Measurements from ENCODE around the gene MAPT.

MAPT gene

GRCh38 chr17:45850011-45850410 is 44.3 kb upstream of the MAPT start:
- H3K4me1 ChIP-seq (ENCODE audit: control insufficient read depth, insufficient read depth, low read length) = no peaks in the 10 kb centered on the region
- 0 out of 2 replicates have a peak, but pooled peaks cover under 1% of the 10 kb centered on the region for H3K9me3 ChIP-seq (ENCODE audit: control insufficient read depth, insufficient read depth, low read depth, low read length)
- no peak overlapping the region for H3K9ac ChIP-seq (ENCODE audit: low read length)
- peaks cover 16% of the 10 kb centered on the region; the same call in 1 of the 2 replicates for H3K27me3 ChIP-seq (ENCODE audit: control insufficient read depth, insufficient read depth, low read length)
- no peak overlapping the region for H3K27ac ChIP-seq (ENCODE audit: low read depth, low read length)
- no peaks in the 10 kb centered on the region for H3K36me3 ChIP-seq (ENCODE audit: control insufficient read depth, insufficient read depth, low read length)
- no peak overlapping the region for H3K4me3 ChIP-seq (ENCODE audit: low read depth, low read length)

GRCh38 chr17:45850468-45850867 is 43.9 kb upstream of the MAPT start:
- Histone ChIP-seq H3K27ac (ENCODE audit: low read depth, low read length) (no peak overlapping the region), H3K27me3 (ENCODE audit: control insufficient read depth, insufficient read depth, low read length) (peaks cover 16% of the 10 kb centered on the region; the same call in 1 of the 2 replicates), H3K36me3 (ENCODE audit: control insufficient read depth, insufficient read depth, low read length) (no peaks in the 10 kb centered on the region), H3K4me1 (ENCODE audit: control insufficient read depth, insufficient read depth, low read length) (no peaks in the 10 kb centered on the region), H3K4me3 (ENCODE audit: low read depth, low read length) (no peak overlapping the region), H3K9me3 (ENCODE audit: control insufficient read depth, insufficient read depth, low read depth, low read length) (0 out of 2 replicates have a peak, but pooled peaks cover 3% of the 10 kb centered on the region), H3K9ac (ENCODE audit: low read length) (no peak overlapping the region)

GRCh38 chr17:45851022-45851421 is 43.3 kb upstream of the MAPT start:
- Histone ChIP-seq H3K4me3 (ENCODE audit: low read depth, low read length) (no peak overlapping the region), H3K9me3 (ENCODE audit: control insufficient read depth, insufficient read depth, low read depth, low read length) (0 out of 2 replicates have a peak, but pooled peaks cover 3% of the 10 kb centered on the region), H3K9ac (ENCODE audit: low read length) (no peak overlapping the region), H3K36me3 (ENCODE audit: control insufficient read depth, insufficient read depth, low read length) (no peaks in the 10 kb centered on the region), H3K27me3 (ENCODE audit: control insufficient read depth, insufficient read depth, low read length) (peaks cover 16% of the 10 kb centered on the region; the same call in 1 of the 2 replicates), H3K27ac (ENCODE audit: low read depth, low read length) (no peak overlapping the region), H3K4me1 (ENCODE audit: control insufficient read depth, insufficient read depth, low read length) (no peaks in the 10 kb centered on the region)

- no peak overlapping the region for H3K4me3 ChIP-seq (ENCODE audit: low read depth, low read length)
- no peaks in the 10 kb centered on the region for H3K36me3 ChIP-seq (ENCODE audit: control insufficient read depth, insufficient read depth, low read length)
- H3K27ac ChIP-seq (ENCODE audit: low read depth, low read length) = no peak overlapping the region
- 0 out of 2 replicates have a peak, but pooled peaks cover 3% of the 10 kb centered on the region for H3K9me3 ChIP-seq (ENCODE audit: control insufficient read depth, insufficient read depth, low read depth, low read length)
- no peak overlapping the region for H3K9ac ChIP-seq (ENCODE audit: low read length)
- no peaks in the 10 kb centered on the region for H3K4me1 ChIP-seq (ENCODE audit: control insufficient read depth, insufficient read depth, low read length)
- H3K27me3 ChIP-seq (ENCODE audit: control insufficient read depth, insufficient read depth, low read length) = peaks cover 16% of the 10 kb centered on the region; the same call in 1 of the 2 replicates
Observed at GRCh38 chr17:45851464-45851863, 42.9 kb upstream of the MAPT start.

GRCh38 chr17:45851873-45852272 is 42.5 kb upstream of the MAPT start:
- Histone ChIP-seq H3K9ac (ENCODE audit: low read length) (no peak overlapping the region), H3K36me3 (ENCODE audit: control insufficient read depth, insufficient read depth, low read length) (no peaks in the 10 kb centered on the region), H3K9me3 (ENCODE audit: control insufficient read depth, insufficient read depth, low read depth, low read length) (0 out of 2 replicates have a peak, but pooled peaks cover 3% of the 10 kb centered on the region), H3K4me3 (ENCODE audit: low read depth, low read length) (no peak overlapping the region), H3K4me1 (ENCODE audit: control insufficient read depth, insufficient read depth, low read length) (no peaks in the 10 kb centered on the region), H3K27me3 (ENCODE audit: control insufficient read depth, insufficient read depth, low read length) (peaks cover 16% of the 10 kb centered on the region; the same call in 1 of the 2 replicates), H3K27ac (ENCODE audit: low read depth, low read length) (no peak overlapping the region)

- Histone ChIP-seq H3K9ac (ENCODE audit: low read length) (no peak overlapping the region), H3K27me3 (ENCODE audit: control insufficient read depth, insufficient read depth, low read length) (peaks cover 16% of the 10 kb centered on the region; the same call in 1 of the 2 replicates), H3K4me1 (ENCODE audit: control insufficient read depth, insufficient read depth, low read length) (no peaks in the 10 kb centered on the region), H3K27ac (ENCODE audit: low read depth, low read length) (no peak overlapping the region), H3K4me3 (ENCODE audit: low read depth, low read length) (no peak overlapping the region), H3K36me3 (ENCODE audit: control insufficient read depth, insufficient read depth, low read length) (no peaks in the 10 kb centered on the region), H3K9me3 (ENCODE audit: control insufficient read depth, insufficient read depth, low read depth, low read length) (0 out of 2 replicates have a peak, but pooled peaks cover 3% of the 10 kb centered on the region)
Observed at GRCh38 chr17:45852535-45853297, 41.6 kb upstream of the MAPT start.

- no peak overlapping the region for H3K4me3 ChIP-seq (ENCODE audit: low read depth, low read length)
Observed at GRCh38 chr17:45854209-45854608, 40.1 kb upstream of the MAPT start.

GRCh38 chr17:45855691-45856336 is 38.5 kb upstream of the MAPT start:
- Histone ChIP-seq H3K4me3 (ENCODE audit: low read depth, low read length) (no peak overlapping the region), H3K9me3 (ENCODE audit: control insufficient read depth, insufficient read depth, low read depth, low read length) (0 out of 2 replicates have a peak, but pooled peaks cover 3% of the 10 kb centered on the region), H3K27ac (ENCODE audit: low read depth, low read length) (no peak overlapping the region), H3K36me3 (ENCODE audit: control insufficient read depth, insufficient read depth, low read length) (no peaks in the 10 kb centered on the region), H3K9ac (ENCODE audit: low read length) (no peak overlapping the region), H3K4me1 (ENCODE audit: control insufficient read depth, insufficient read depth, low read length) (no peaks in the 10 kb centered on the region), H3K27me3 (ENCODE audit: control insufficient read depth, insufficient read depth, low read length) (peaks cover 16% of the 10 kb centered on the region; the same call in 1 of the 2 replicates)

More at GRCh38 chr17:45854209-45854608, 40.1 kb upstream of the MAPT start:
- Histone ChIP-seq H3K27ac (ENCODE audit: low read depth, low read length) (no peak overlapping the region), H3K36me3 (ENCODE audit: control insufficient read depth, insufficient read depth, low read length) (no peaks in the 10 kb centered on the region), H3K9me3 (ENCODE audit: control insufficient read depth, insufficient read depth, low read depth, low read length) (0 out of 2 replicates have a peak, but pooled peaks cover 3% of the 10 kb centered on the region), H3K27me3 (ENCODE audit: control insufficient read depth, insufficient read depth, low read length) (peaks cover 16% of the 10 kb centered on the region; the same call in 1 of the 2 replicates), H3K4me1 (ENCODE audit: control insufficient read depth, insufficient read depth, low read length) (no peaks in the 10 kb centered on the region), H3K9ac (ENCODE audit: low read length) (no peak overlapping the region)

- H3K9ac ChIP-seq (ENCODE audit: low read length) = no peak overlapping the region
- 0 out of 2 replicates have a peak, but pooled peaks cover 3% of the 10 kb centered on the region for H3K9me3 ChIP-seq (ENCODE audit: control insufficient read depth, insufficient read depth, low read depth, low read length)
- no peaks in the 10 kb centered on the region for H3K36me3 ChIP-seq (ENCODE audit: control insufficient read depth, insufficient read depth, low read length)
- no peak overlapping the region for H3K4me3 ChIP-seq (ENCODE audit: low read depth, low read length)
- H3K4me1 ChIP-seq (ENCODE audit: control insufficient read depth, insufficient read depth, low read length) = no peaks in the 10 kb centered on the region
- peaks cover 7% of the 10 kb centered on the region; the same call in 1 of the 2 replicates for H3K27me3 ChIP-seq (ENCODE audit: control insufficient read depth, insufficient read depth, low read length)
- H3K27ac ChIP-seq (ENCODE audit: low read depth, low read length) = no peak overlapping the region
Observed at GRCh38 chr17:45857977-45858708, 36.2 kb upstream of the MAPT start.

GRCh38 chr17:45861165-45861564 is 33.2 kb upstream of the MAPT start:
- Histone ChIP-seq H3K27me3 (ENCODE audit: control insufficient read depth, insufficient read depth, low read length) (0 out of 2 replicates have a peak, but pooled peaks cover 4% of the 10 kb centered on the region), H3K36me3 (ENCODE audit: control insufficient read depth, insufficient read depth, low read length) (no peaks in the 10 kb centered on the region)

More at GRCh38 chr17:45861165-45861564, 33.2 kb upstream of the MAPT start:
- Histone ChIP-seq H3K4me3 (ENCODE audit: low read depth, low read length) (no peak overlapping the region), H3K9ac (ENCODE audit: low read length) (no peak overlapping the region), H3K27ac (ENCODE audit: low read depth, low read length) (no peak overlapping the region), H3K4me1 (ENCODE audit: control insufficient read depth, insufficient read depth, low read length) (peaks cover 18% of the 10 kb centered on the region), H3K9me3 (ENCODE audit: control insufficient read depth, insufficient read depth, low read depth, low read length) (no peaks in the 10 kb centered on the region)
